A673 (cell line): Measurements from ENCODE around the gene COL4A1.

ENCODE experiments used
- CTCF ChIP-seq: fragments of 300-800, 200-600 bp; sonication (generic); conservative IDR thresholded peaks from 2 replicates; pipeline ENCODE4 v1.5.1; 2017; ENCODE audit warnings: low read depth, mild to moderate bottlenecking, antibody characterized with exemption, low read length, moderate library complexity, mixed read lengths
- EZH2 ChIP-seq: fragments of 200-600 bp; sonication (generic); IDR thresholded peaks from 2 replicates; pipeline ENCODE4 v1.6.1; 2017; ENCODE audit warnings: borderline replicate concordance, low read depth, mild to moderate bottlenecking, mixed read lengths, antibody characterized with exemption, low read length; ENCODE audit not compliant: poor library complexity, severe bottlenecking

DNA sequence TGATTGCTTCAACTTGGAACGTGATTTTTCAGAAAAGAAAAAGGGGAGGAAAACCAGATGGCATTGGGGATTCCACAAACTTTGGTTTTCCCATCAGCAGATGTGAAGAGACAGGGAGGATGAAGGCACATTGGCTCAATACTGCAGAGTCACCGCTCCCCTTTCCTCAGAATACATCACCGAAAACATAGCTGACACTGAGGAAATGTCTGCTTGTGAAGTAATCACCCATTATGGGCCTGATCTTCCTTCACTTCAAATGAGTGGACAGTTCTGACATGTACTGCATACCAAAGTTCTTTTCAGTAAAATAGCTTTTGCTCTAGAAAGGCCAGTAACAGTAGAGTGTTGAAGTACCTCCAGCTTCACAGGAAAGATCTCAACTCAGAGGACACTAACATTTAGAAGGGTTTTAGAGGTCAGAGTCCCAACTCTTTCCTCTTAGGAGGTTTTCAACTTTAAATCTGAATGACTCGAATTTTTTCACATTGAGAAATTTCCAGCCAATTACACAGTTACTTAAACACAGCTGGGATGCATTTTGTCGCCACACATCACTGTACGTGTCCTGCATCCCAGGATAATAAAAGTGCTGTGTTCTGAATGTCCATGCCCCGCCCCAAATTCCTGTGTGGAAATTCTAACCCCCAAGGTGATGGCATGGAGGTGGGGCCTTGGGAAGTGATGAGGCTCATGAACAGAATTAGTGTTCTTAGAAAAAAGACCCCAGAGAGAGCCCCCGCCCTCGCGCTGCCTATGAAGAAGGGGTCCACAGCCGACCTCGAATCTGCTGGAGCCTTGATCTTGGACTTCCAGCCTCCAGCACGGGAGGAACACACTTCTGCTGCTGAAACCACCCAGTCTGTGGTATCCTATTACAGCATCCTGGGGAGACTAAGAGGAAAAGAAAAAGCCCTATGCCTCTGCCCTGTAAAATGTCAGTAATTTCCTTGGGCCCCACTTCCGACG lies 77.7 kb downstream of the COL4A1 start:
- no peak for TF ChIP-seq EZH2
- no peak for TF ChIP-seq CTCF
